ENCODE measurements around the gene CACNA1I.

The CACNA1I gene

DNA sequence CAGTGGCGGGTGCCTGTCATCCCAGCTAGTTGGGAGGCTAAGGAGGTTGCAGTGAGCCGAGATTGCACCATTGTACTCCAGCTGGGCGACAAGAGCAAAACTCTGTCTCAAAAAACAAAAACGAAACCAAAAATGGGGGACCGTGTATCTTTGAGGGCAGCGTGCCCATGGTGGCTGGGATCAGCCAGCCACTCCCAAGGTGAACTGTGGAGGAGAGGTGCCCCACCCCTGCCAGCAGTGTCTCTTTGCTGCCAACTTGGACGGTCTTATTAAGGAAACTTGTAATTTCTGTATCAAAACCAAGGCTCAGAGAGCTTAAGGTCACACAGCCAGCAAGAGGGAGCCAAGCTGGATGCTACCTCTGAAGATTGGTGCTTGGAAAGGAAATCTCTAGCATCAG lies 147.7 kb downstream of the CACNA1I start:
- H3K4me3 ChIP-seq (ENCODE audit: low read depth, low read length), result no peak overlapping the region
- DNase-seq (ENCODE audit: low read depth), result no peak
- TF ChIP-seq POLR2A (IDR thresholded peaks at IDR 0.05; ENCODE audit: extremely low read depth, insufficient read length), result no peak
- no peak for TF ChIP-seq CTCF (IDR thresholded peaks at IDR 0.05; ENCODE audit: low read depth, low read length)
- no peak for TF ChIP-seq MAX (IDR thresholded peaks at IDR 0.05; ENCODE audit: low read depth, low read length)
- TF ChIP-seq MYC (IDR thresholded peaks at IDR 0.05; ENCODE audit: low read depth, low read length), result no peak

DNA sequence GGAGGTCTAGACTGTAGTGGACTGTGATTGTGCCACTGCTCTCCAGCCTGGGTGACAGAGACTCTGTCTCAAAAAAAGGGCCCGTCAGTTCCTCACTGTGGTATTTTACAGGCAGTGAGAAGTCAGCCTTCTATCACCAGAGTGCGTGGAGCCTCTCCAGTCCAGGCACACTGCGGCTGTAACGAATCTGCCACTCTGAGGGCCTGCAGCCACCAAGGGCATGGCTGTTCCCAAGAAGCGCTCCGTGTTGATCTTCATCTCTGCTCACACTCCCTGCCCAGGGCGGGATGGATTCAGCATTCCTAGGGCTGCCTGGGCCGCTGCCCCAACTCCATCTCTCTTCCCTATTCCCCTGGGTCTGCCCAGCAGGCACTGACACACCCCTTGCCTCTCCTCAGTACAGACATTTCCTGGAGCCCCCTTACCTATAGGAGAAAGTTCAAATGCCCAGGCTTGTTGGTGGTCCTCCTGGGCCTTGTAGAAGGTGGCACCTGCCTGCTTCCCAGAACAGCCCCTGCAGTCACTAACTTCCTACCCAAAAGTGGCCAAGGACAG lies 148.4 kb downstream of the CACNA1I start:
- no peak overlapping the region for H3K4me3 ChIP-seq (ENCODE audit: low read depth, low read length)
- TF ChIP-seq CTCF (IDR thresholded peaks at IDR 0.05; ENCODE audit: low read depth, low read length), result no peak
- TF ChIP-seq MAX (IDR thresholded peaks at IDR 0.05; ENCODE audit: low read depth, low read length), result no peak
- no peak for TF ChIP-seq MYC (IDR thresholded peaks at IDR 0.05; ENCODE audit: low read depth, low read length)
- TF ChIP-seq POLR2A (IDR thresholded peaks at IDR 0.05; ENCODE audit: extremely low read depth, insufficient read length), result no peak
- DNase-seq (ENCODE audit: low read depth), result no peak

GRCh38 chr22:39719559-39720450 lies 149.3 kb downstream of the CACNA1I start:
- no peak overlapping the region for H3K4me3 ChIP-seq (ENCODE audit: low read depth, low read length)
- TF ChIP-seq MAX (IDR thresholded peaks at IDR 0.05; ENCODE audit: low read depth, low read length) (no peak), POLR2A (IDR thresholded peaks at IDR 0.05; ENCODE audit: extremely low read depth, insufficient read length) (no peak), MYC (IDR thresholded peaks at IDR 0.05; ENCODE audit: low read depth, low read length) (no peak), CTCF (IDR thresholded peaks at IDR 0.05; ENCODE audit: low read depth, low read length) (no peak)
- DNase-seq (ENCODE audit: low read depth), result no peak

DNA sequence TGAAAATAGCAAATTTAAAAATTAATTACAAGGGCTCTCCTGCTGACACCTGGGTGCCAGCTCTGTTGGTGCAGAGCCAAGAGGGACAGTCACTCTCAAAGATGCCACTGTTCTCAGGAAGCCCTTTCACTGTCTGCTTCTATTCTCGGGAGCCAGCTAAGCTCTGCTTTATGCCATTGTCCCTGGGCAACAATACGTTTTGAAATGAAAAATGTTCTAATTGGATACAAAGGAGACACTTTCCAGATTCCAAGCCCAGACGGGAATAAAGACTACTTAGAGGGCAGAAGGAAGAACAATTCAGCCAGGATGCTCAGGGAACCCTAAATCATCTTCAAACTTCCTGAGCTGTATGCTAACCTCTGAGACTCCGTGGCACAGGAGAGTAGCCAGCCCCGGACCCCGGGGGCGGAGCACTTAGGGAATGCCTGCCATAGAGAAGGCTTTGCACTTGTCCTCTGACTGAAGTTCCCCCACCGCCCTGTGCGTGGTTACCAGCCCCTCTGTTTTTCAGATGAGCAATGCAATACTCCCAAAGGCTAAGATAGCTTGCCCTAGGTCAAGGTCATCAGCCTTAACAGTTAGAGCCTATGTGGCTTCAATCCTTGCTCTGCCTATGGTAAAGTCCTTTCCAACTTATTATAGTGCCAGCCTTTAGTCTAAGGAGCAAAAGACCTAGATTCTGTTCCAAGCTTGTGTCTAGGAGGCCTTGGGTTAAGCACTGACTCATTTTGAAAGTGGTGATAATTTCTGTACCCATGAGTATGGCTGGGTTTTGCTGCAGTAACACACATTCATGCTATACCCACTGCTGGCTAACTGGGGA lies 150.9 kb downstream of the CACNA1I start:
- DNase-seq (ENCODE audit: low read depth), result no peak
- no peak for TF ChIP-seq POLR2A (IDR thresholded peaks at IDR 0.05; ENCODE audit: extremely low read depth, insufficient read length)
- no peak for TF ChIP-seq CTCF (IDR thresholded peaks at IDR 0.05; ENCODE audit: low read depth, low read length)
- TF ChIP-seq MAX (IDR thresholded peaks at IDR 0.05; ENCODE audit: low read depth, low read length), result no peak
- no peak for TF ChIP-seq MYC (IDR thresholded peaks at IDR 0.05; ENCODE audit: low read depth, low read length)
- no peak overlapping the region for H3K4me3 ChIP-seq (ENCODE audit: low read depth, low read length)

GRCh38 chr22:39722032-39722325 lies 151.4 kb downstream of the CACNA1I start:
- no peak overlapping the region for H3K4me3 ChIP-seq (ENCODE audit: low read depth, low read length)
- DNase-seq (ENCODE audit: low read depth), result no peak
- TF ChIP-seq MYC (IDR thresholded peaks at IDR 0.05; ENCODE audit: low read depth, low read length), result no peak
- TF ChIP-seq POLR2A (IDR thresholded peaks at IDR 0.05; ENCODE audit: extremely low read depth, insufficient read length), result no peak
- TF ChIP-seq CTCF (IDR thresholded peaks at IDR 0.05; ENCODE audit: low read depth, low read length), result no peak
- no peak for TF ChIP-seq MAX (IDR thresholded peaks at IDR 0.05; ENCODE audit: low read depth, low read length)
